Activated CD4-positive, alpha-beta T cell treated with anti-CD3 and anti-CD28 coated beads, Interleukin-2, amount 50 U/mL, for 16 hours (primary cell): Measurements from ENCODE around the gene BRD7.
A peak's percentile ranks its signal among the peaks of the same experiment; 100 is the strongest.
"Not testable (repeated sequence)": the region's sequence is repeated elsewhere in the genome, so short reads cannot be mapped to it uniquely, and the experiment has no call there.

Source experiments
- DNase-seq: peaks from one replicate; pipeline ENCODE4 v3.0.0-alpha.2; 2020

The BRD7 gene

DNA sequence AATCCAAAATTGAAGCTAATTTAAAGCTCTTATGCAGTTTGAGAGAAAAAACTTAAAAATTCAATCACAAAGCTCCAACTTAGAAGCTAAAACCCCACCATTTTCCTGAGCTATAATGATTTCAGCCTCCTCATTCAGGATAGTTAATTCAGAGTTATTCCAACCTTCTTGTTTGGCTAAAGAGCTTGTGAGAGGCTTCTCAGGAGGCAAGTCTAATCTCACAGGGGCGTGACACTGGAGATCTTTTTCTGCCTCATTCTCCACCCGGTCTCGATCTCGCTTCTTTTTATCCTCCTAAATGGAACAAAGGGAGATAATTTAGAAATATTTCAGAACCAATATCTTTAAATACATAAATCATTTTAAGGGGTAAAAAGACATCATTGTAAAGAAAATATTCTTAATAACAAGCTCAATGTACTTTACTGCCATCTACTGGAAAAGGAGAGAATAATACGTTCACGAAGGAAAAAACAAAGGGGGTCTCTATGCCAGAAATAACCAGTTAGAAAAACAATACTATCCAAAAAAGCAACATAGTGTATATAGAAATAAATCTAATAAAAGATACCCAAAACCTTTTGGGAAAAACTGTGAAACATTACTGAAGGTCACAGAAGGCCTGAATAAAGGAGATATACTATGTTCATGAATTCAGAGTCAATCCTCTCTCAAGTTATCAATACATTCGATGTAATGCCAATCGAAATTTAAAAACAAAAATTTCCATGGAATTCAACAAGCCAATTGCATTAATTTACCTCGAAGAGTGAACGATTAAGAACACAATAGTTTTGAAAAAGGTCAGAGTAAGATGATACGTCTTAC, 13.9 kb downstream of the BRD7 start:
- no peak for DNase-seq

DNA sequence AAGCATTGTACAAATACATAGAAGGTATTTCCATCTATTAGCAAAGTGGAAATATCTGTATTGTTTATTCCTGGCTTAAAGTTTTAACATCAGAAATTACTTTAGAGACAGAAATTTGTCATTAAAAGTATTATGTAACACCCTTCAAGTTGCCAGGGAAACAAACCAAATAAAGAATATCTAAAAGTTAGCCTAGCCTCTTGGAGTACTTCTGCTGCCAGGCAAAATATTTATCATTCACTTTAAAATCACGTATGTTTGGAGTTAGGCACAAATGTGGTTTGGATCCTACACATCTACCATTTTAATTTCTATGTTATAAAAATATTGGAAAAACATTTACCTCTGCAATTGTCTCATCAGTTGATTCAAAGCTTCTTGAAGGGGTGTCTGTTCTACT, 14.7 kb downstream of the BRD7 start:
- DNase-seq = no peak

- no peak for DNase-seq
These were observed 16.8 kb downstream of the BRD7 start for GRCh38 chr16:50351952-50352351.

GRCh38 chr16:50351116-50351515, 17.7 kb downstream of the BRD7 start:
- no peak for DNase-seq

DNA sequence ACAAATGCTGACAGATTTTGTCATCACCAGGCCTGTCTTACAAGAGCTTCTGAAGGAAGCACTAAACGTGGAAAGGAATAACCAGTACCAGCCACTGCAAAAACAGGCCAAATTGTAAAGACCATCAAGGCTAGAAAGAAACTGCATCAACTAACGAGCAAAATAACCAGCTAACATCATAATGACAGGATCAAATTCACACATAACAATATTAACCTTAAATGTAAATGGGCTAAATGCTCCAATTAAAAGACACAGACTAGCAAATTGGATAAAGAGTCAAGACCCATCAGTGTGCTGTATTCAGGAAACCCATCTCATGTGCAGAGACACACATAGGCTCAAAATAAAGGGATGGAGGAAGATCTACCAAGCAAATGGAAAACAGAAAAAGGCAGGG, 23.6 kb downstream of the BRD7 start:
- not testable (repeated sequence) for DNase-seq

DNA sequence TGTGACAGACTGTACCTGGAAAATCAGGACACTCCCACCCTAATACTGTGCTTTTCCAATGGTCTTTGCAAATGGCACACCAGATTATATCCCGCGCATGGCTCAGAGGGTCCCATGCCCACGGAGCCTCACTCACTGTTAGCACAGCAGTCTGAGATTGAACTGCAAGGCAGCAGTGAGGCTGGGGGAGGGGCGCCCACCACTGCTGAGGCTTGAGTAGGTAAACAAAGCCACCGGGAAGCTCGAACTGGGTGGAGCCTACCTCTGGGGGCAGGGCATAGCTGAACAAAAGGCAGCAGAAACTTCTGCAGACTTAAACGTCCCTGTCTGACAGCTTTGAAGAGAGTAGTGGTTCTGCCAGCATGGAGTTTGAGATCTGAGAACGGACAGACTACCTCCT, 25.2 kb downstream of the BRD7 start:
- not testable (repeated sequence) for DNase-seq

DNA sequence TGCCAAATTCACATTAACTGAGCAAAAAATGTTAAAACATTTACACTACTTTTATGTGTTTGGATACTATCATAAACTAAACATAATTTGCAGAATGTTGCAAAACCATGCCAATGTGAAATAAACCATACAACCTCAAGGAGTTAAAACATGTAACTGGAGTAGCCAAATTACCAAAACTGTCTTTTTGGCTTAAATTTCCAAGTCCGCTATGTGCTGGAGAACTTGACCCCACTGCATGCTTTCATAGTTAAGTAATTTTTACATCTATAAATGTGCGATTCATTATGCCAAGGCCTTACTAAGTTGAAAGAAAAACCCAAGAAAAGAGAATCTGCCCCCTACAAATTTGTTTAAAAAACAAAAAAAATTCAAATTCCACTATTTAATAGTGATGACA, 28.2 kb downstream of the BRD7 start:
- no peak for DNase-seq

DNA sequence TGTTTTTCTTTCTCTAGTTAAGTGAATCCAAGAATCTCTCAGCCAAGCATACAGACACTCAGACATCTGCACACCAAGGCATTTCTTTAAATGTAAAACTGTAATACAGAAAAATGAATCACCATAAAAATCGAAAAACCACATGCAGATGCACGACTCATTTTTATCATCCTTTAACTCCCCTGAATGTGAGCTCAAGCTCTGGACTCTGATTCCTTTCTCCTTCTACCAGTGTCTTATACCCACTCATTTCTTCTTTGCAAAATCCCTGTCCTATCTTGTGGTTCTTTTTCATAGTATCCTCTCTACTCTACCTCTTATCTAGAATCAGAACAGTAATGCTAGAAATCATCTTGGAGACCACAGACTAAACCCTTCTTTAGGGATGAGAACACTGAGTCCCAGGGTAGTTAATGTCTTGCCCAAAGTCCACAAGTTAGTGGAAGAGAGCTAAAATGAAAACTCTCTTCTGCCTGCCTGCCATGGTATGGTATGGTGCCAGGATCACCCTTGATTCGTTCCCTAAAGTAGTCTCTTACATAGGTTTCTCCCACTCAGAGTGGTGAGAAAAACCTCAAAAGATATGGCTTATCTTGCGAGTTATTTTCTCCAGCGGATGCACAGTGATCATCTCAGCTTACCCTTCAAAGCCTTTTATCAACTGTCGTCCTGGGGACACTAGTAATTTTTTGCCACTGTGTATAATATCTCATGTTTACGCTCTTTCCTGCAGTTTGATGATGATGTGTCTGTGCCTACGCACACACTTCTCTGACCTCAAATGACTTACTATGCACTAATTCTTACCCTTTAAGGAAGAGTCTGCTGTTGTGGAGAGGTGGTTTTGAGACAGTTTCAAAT, 30.2 kb downstream of the BRD7 start:
- peak; percentile 77 for DNase-seq

DNA sequence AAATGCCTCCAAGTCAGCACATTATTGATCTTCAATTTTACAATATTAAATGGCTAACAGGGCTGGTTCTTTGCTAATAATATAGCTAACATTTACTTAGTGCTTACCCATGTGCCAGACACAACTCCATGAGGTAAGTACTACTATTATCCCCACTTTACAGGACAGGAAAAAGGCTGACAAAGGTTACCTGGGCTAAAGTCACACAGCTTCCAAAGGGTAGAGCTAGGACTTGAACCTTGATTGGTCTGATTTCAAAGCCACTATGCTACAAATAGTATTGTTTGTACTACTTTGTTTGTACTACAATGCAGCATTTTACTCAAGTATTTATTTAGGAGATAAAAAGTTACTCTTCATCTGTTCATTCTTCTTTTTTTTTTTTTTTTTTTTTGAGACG, 31.9 kb downstream of the BRD7 start:
- DNase-seq = no peak

- peak; percentile 88 for DNase-seq
These were observed 33.4 kb downstream of the BRD7 start for GRCh38 chr16:50335196-50335958.

GRCh38 chr16:50334106-50334975, 34.4 kb downstream of the BRD7 start:
- DNase-seq = no peak

GRCh38 chr16:50332599-50332998, 36.2 kb downstream of the BRD7 start:
- DNase-seq = no peak

GRCh38 chr16:50331570-50331969, 37.2 kb downstream of the BRD7 start:
- no peak for DNase-seq

DNA sequence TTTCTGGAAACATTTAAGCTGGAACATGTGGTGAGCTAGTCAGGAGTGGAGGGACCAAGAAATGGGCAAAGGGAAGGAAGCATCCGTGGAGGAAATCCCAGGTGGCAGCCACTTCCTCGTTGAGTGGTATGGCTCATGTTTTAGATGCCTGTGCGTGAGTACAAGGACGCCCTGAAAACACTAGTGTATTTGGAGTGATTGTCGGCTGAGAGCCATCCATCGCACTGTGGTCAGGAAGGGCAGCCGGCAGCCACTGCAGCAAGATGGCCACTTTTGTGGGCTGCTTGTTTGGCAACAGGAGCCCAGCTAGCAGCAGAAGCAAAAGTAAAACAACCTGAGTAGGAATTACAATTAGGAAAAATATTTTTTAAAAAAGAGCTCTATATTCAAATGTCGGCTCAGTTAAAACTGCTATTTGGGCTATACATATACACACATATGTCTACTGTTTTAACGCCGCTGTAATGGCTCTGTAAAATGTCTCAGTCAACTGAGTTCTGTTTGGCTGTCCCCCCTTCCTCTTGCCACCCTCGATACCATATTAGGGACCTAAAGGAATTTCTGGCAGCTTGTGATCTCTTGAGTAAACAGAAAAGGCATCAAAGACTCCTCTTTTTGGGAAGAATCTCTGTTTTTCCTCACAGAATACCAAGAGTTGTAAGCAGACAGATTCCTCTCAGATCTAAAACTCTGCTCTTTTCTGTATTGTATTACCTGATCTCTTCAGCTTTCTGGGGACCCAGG, 39.2 kb downstream of the BRD7 start:
- DNase-seq = no peak

DNA sequence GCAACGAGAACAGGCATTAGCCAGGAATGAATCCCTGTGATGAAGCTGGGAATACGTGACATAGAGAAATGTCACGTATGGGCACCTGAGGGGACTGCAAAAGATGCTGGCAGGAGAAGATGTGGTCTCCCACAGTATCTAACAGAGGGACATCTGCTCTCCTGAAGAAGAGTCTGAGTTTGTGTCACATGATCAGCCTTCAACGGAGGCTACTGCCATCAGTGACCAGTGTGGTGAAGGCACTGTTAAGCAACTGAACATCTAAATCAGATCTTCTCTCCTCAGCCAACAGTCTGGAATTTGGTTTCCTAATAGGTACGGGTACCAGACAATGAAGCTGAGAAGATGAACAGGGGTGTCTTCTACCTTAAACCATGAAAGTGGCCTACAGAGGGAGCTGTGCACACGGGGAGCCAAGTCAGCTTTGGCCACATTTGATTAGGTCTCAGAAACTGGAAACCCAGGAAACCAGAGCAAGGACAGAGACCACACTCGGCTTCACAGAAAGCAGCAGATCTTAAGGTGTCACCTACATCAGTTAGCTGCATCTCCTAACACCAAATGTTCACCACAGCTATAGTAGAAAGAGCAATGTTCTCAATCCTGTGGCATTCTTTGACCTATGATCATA, 41.8 kb downstream of the BRD7 start:
- peak; percentile 86 for DNase-seq

DNA sequence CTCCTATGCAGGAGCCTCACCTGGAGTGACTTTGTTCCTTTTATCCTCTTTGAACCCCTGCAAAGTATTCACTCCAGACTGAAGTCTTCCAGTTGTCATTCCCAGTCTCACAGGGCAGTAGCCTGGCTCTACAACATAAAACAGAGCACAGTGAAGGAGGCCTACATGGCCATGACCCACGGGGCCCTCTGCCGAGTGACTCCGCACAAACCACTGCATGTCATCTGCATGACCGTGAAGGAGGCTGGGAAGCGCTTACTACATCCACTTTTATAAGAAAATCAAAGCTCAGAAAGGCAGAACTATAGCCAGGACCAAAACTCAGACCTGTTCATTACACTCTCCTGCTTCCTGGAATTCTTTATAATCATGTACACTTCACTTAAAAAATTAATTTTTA, 42.5 kb downstream of the BRD7 start:
- no peak for DNase-seq

DNA sequence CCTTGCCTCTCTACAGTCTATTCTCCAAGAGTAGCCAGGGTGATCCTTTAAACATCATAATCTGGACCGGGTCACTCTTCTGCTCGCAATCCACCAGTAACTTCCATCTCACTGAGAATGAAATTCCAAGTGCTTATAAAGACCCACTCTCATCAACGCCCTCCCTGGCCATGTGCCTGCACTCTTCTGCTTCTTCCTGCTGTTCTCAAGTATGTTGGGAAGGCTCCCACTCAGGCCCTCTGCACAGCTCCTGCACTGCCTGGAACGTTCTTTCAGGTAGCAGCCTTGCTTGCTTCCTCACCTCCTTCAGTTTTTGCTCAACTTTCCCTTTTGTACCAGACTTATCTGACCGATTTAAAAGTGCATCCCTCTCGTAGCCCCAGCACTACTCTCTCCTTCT, 44.4 kb downstream of the BRD7 start:
- DNase-seq = no peak

GRCh38 chr16:50323335-50324011, 45.3 kb downstream of the BRD7 start:
- DNase-seq = peak; percentile 25

DNA sequence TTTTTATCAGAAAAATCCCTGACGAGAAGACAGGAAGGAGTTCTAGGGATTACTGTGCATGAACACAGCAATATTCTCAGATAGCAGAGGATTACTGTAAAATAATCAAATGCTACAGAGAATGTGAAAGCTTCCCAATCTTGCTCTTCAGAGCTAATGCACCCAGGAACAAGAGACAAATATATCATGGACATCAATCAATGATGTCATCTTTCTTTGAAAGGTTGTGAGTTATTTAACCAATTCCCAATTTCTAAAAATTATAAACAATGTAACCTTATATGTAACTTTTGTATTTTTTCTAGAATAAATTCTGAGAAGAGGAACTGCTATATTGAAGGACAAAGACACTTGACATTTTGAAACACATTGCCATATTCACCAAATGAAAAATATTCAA, 46.5 kb downstream of the BRD7 start:
- DNase-seq = no peak

DNA sequence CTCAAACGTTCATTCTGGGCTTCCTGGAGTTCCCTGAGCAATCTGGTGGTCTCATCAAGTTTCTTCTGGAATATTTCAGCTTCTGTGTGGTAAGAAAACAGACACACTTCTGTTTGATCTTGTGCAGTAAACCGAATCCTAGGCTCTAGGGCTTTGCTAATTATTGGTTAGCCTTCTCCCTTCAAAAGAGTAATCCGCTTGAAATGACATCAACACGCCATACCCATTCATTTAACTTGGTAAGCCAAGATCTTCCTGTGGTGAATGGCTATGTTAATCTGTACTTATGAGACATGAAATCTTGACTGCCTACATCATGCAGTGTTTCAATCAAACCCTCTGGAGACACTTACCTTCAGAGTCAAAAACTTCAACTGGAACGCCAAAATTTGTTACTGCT, 48.5 kb downstream of the BRD7 start:
- DNase-seq = no peak
